Neural crest cell (in vitro differentiated cells): Measurements from ENCODE around the gene ZDHHC14. TPM values are rescaled to one million over a fixed set of nuclear protein-coding genes. Genes with fewer than 3 reads are reported as not detected.

ENCODE experiments used
- DNase-seq: peaks from one replicate; pipeline ENCODE4 v3.0.0; 2021; ENCODE audit warnings: low read depth, mixed read lengths, low spot score
- H3K27ac Mint-ChIP-seq: one replicate; pipeline ENCODE4 v1.8.0; 2021; ENCODE audit warnings: mild to moderate bottlenecking, mixed read lengths; ENCODE audit not compliant: unreplicated experiment
- H3K27me3 Mint-ChIP-seq: 2 replicates; pipeline ENCODE4 v1.8.0; 2021; ENCODE audit warnings: low read depth, mild to moderate bottlenecking, mixed read lengths
- H3K36me3 Mint-ChIP-seq: 2 replicates; pipeline ENCODE4 v1.8.0; 2021; ENCODE audit warnings: low read depth, mild to moderate bottlenecking, mixed read lengths
- H3K4me1 Mint-ChIP-seq: 2 replicates; pipeline ENCODE4 v1.8.0; 2021; ENCODE audit warnings: mixed read lengths
- H3K4me3 Mint-ChIP-seq: one replicate; pipeline ENCODE4 v1.8.0; 2021; ENCODE audit warnings: mild to moderate bottlenecking, mixed read lengths
- H3K9me3 Mint-ChIP-seq: 2 replicates; pipeline ENCODE4 v1.8.0; 2021; ENCODE audit warnings: mixed read lengths
- total RNA-seq: library from RNA; stranded (reverse); gene quantifications from 2 replicates; pipeline ENCODE4 v1.2.1, GENCODE V29; 2021
- TF ChIP-seq, protein P1 (sequence below): fragments of 200-600 bp; sonication (generic); conservative IDR thresholded peaks from 2 replicates; pipeline ENCODE4 v1.5.0; 2021; ENCODE audit warnings: antibody characterized with exemption, mild to moderate bottlenecking

ZDHHC14 gene
- total RNA-seq, 1 donor from 2014 or later, result 5.3 TPM

DNA sequence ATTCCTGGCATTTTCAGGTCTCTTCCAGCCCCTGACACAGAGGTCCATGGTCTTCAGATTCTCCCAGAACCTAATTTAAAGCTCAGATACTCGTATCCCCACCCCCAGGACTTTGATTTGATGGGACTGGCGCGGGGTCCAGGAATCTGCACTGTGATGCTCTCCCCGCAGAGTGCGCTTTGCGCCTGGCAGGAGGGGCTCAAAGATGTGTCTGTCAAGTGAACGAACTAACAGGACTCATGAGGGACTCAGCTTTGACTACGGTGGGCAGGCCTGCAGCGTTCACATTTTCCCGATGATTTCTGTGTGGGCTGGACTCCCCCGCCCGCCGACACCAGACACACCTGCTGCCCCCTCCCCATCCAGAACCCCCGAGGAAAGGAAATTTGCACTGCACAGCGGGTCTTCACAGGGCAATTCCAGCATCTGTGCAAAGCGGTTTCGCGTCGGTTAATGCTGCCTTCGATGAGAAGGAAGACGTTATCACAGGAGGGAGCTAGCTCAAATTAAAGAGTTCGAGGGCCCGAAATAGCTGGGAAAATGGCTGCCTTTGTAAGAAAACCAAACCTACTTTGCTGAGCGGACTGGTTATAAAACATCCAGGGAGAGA is 90.2 kb downstream of the ZDHHC14 start:
- no peak for DNase-seq
- Mint-ChIP-seq H3K27ac (no peak overlapping the region), H3K4me1 (no peaks in the 10 kb centered on the region), H3K36me3 (no peaks in the 10 kb centered on the region), H3K27me3 (peaks cover 50% of the 10 kb centered on the region), H3K9me3 (no peaks in the 10 kb centered on the region), H3K4me3 (no peak overlapping the region)
- TF ChIP-seq, protein P1, sequence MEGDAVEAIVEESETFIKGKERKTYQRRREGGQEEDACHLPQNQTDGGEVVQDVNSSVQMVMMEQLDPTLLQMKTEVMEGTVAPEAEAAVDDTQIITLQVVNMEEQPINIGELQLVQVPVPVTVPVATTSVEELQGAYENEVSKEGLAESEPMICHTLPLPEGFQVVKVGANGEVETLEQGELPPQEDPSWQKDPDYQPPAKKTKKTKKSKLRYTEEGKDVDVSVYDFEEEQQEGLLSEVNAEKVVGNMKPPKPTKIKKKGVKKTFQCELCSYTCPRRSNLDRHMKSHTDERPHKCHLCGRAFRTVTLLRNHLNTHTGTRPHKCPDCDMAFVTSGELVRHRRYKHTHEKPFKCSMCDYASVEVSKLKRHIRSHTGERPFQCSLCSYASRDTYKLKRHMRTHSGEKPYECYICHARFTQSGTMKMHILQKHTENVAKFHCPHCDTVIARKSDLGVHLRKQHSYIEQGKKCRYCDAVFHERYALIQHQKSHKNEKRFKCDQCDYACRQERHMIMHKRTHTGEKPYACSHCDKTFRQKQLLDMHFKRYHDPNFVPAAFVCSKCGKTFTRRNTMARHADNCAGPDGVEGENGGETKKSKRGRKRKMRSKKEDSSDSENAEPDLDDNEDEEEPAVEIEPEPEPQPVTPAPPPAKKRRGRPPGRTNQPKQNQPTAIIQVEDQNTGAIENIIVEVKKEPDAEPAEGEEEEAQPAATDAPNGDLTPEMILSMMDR, result no peak

DNA sequence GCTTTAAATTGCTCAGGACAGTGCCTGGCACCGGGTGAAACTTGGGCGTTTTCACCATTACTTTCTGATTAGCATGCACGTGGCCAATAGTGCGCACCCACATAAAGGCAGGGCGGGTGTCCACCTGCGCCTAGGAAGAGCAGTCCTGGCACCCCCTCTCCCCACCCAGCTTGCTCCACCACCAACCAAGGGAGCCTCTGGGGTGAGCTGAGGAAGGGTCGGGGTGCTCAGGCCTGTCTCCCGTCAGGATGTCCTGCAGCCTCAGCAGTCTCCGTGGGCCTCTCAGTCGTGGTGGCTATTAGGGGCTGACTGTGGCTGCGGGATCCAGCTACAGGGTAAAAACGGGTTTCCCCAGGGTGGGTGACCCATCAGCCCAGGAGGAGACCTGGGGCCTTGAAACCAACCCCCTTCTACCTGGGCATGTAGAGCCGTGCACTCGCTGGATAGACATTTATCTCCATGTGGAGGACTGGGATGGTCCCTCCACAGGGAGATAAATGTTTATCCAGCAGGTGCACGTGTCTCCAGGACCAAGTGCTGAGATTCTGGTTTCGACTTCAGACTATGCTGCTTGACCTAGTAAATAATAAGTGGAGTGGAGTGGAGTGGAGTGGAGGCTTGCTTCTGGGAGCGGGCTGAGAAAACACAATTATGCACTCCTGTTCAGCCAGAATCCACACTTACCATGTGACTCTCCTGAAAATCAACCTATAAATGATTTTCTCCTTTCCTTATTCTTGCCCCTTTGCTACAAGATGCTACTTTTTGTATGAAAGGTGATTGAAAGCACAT is 91.1 kb downstream of the ZDHHC14 start:
- Mint-ChIP-seq H3K4me1 (no peaks in the 10 kb centered on the region), H3K9me3 (no peaks in the 10 kb centered on the region), H3K27ac (no peak overlapping the region), H3K27me3 (peaks cover 53% of the 10 kb centered on the region), H3K4me3 (no peak overlapping the region), H3K36me3 (no peaks in the 10 kb centered on the region)
- DNase-seq, result no peak
- TF ChIP-seq, protein P1, result no peak

DNA sequence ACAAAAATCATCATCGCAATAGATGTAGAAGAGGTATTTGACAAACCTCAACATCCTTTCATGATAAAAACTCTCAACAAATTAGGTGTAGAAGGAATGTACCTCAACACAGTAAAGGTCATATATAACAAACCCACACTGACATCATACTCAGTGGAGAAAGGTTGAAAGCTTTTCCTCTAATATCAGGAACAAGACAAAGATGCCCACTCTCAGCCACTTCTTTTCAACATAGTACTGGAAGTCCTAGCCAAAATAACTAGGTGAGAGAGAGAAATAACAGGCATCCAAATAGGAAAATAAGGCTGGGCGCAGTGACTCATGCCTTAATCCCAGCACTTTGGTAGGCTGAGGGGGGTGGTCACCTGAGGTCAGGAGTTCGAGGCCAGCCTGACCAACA is 95.8 kb downstream of the ZDHHC14 start:
- Mint-ChIP-seq H3K4me3 (no peak overlapping the region), H3K4me1 (no peaks in the 10 kb centered on the region), H3K36me3 (no peaks in the 10 kb centered on the region)

DNA sequence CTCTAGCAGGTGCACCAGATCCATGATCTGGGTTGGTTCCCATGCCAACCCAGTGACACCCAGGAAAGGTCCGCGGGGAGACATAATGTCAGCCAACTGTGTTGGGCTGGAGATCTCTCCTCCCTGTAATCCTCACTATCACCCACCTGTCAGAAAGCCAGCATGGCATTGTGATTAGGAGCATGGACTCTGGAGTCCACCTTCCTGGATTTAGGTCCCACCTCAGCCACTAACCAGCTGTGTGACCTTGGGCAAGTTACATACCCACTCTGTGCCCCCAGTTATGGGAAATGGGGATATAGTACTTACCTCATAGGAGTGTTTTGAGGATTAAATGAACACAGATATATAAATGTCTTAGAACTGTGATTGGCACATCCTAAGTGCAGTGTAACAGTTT is 97.9 kb downstream of the ZDHHC14 start:
- Mint-ChIP-seq H3K4me3 (no peak overlapping the region), H3K36me3 (no peaks in the 10 kb centered on the region), H3K9me3 (peaks cover 2% of the 10 kb centered on the region), H3K27me3 (peaks cover 16% of the 10 kb centered on the region), H3K27ac (no peak overlapping the region), H3K4me1 (no peaks in the 10 kb centered on the region)
- no peak for DNase-seq
- TF ChIP-seq, protein P1, result no peak

More for the DNA sequence above, 95.8 kb downstream of the ZDHHC14 start:
- H3K27me3 Mint-ChIP-seq, result peaks cover 21% of the 10 kb centered on the region
- no peak overlapping the region for H3K27ac Mint-ChIP-seq
- TF ChIP-seq, protein P1, result no peak
- no peaks in the 10 kb centered on the region for H3K9me3 Mint-ChIP-seq
- no peak for DNase-seq

DNA sequence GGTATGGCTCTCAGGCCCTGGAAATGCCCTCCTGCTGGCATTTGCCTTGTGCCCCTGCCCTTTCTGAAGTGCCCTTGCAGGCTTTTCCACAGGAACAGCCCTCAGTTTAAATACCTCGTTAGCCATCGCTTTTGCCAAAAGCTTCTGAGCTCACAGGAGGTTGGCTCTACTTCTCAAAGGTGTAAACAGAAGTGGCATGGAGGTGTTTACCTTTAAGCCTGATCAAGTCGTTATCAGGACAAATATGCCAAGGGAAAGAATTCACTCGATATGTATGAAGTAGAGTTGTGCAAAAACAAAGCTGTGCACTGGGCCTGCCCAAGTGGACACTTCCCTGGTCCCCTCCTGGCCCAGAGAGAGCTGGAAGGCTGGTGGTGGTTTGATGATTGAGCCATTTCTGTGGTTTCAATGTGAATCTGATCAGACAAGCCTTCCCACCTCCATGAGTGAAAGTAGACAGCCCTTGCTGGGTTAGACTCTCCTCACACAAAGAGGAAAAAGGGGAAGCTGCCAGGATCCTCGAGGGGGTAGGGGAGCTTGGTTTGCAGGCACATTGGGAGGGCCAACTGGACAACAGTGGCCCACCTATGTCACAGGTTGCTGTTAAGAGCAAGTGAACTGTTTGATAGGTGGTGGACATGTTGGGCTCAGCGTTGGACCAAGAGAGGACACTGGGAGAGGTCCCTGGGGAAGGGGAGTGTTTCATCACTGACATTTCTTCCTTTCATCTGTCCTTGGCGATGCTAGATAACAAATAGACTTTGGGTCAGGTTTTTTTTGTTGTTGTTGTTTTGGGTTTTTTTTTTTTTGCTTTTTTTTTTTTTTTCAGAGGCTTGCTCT is 98.7 kb downstream of the ZDHHC14 start:
- Mint-ChIP-seq H3K4me3 (no peak overlapping the region), H3K27me3 (peaks cover 12% of the 10 kb centered on the region), H3K9me3 (peaks cover 2% of the 10 kb centered on the region), H3K27ac (no peak overlapping the region), H3K36me3 (no peaks in the 10 kb centered on the region), H3K4me1 (no peaks in the 10 kb centered on the region)
- no peak for DNase-seq
- TF ChIP-seq, protein P1, result no peak
